ENCODE measurements around the gene CFAP69. TPM values are rescaled to one million over a fixed set of nuclear protein-coding genes. Genes with fewer than 3 reads are reported as not detected.
"Not testable (repeated sequence)": the region's sequence is repeated elsewhere in the genome, so short reads cannot be mapped to it uniquely, and the experiment has no call there.

CFAP69 gene
- total RNA-seq, 1 experiment from 2014 or later, result 15.0 TPM

- intact Hi-C loops (cut with micrococcal nuclease; ENCODE audit: unreplicated experiment), result no loop called here
- no peaks in the 10 kb centered on the region for H3K36me3 ChIP-seq (ENCODE audit: low read depth)
- no peak for TF ChIP-seq EZH2 (IDR thresholded peaks at IDR 0.05; ENCODE audit: low read depth)
- no peak for TF ChIP-seq CTCF (conservative IDR thresholded peaks at IDR 0.05)
- DNase-seq, result no peak
- BruUV-seq (replicated peaks), result no TSS peak
- H3K4me2 ChIP-seq, result no peak overlapping the region
- no peaks in the 10 kb centered on the region for H3K27me3 ChIP-seq (ENCODE audit: insufficient read depth, low read depth)
- no peaks in the 10 kb centered on the region for H3K9me3 ChIP-seq (ENCODE audit: insufficient read depth, low read depth)
- no peaks in the 10 kb centered on the region for H3K9me2 ChIP-seq (ENCODE audit: insufficient read depth)
- CTCF ChIA-PET, result no interaction called here
- POLR2A ChIA-PET (ENCODE audit: unreplicated experiment), result no interaction called here
- no peaks in the 10 kb centered on the region for H3K79me2 ChIP-seq (ENCODE audit: low read depth)
- H3K4me3 ChIP-seq, result no peak overlapping the region
- no peaks in the 10 kb centered on the region for H3K4me1 ChIP-seq (replicated peaks; ENCODE audit: insufficient read depth)
- H4K20me1 ChIP-seq (ENCODE audit: insufficient read depth), result no peaks in the 10 kb centered on the region
- no peaks in the 10 kb centered on the region for H3F3A ChIP-seq (ENCODE audit: insufficient read depth, low read depth)
- H3K27ac ChIP-seq, result no peak overlapping the region
- no peak overlapping the region for H2AFZ ChIP-seq
These were observed 89.3 kb downstream of the CFAP69 start for GRCh38 chr7:90334193-90334843.

GRCh38 chr7:90334926-90335325 is 90.0 kb downstream of the CFAP69 start:
- H3F3A ChIP-seq (ENCODE audit: insufficient read depth, low read depth); H3K9me3 ChIP-seq (ENCODE audit: insufficient read depth, low read depth); H3K4me2 ChIP-seq; H2AFZ ChIP-seq; H3K79me2 ChIP-seq (ENCODE audit: low read depth); POLR2A ChIA-PET (ENCODE audit: unreplicated experiment); H3K27ac ChIP-seq; DNase-seq; H3K4me3 ChIP-seq; BruUV-seq (replicated peaks); H3K36me3 ChIP-seq (ENCODE audit: low read depth); CTCF ChIA-PET; H3K27me3 ChIP-seq (ENCODE audit: insufficient read depth, low read depth); H4K20me1 ChIP-seq (ENCODE audit: insufficient read depth); intact Hi-C loops (cut with micrococcal nuclease; ENCODE audit: unreplicated experiment); H3K4me1 ChIP-seq (replicated peaks; ENCODE audit: insufficient read depth); H3K9me2 ChIP-seq (ENCODE audit: insufficient read depth): not testable (repeated sequence)

- POLR2A ChIA-PET (ENCODE audit: unreplicated experiment), result no interaction called here
- TF ChIP-seq EZH2 (IDR thresholded peaks at IDR 0.05; ENCODE audit: low read depth), result no peak
- no peak for TF ChIP-seq CTCF (conservative IDR thresholded peaks at IDR 0.05)
- no peaks in the 10 kb centered on the region for H3K27me3 ChIP-seq (ENCODE audit: insufficient read depth, low read depth)
- H3K36me3 ChIP-seq (ENCODE audit: low read depth), result no peaks in the 10 kb centered on the region
- CTCF ChIA-PET, result no interaction called here
- no peak overlapping the region for H2AFZ ChIP-seq
- H3K9me3 ChIP-seq (ENCODE audit: insufficient read depth, low read depth), result no peaks in the 10 kb centered on the region
- no TSS peak for BruUV-seq (replicated peaks)
- DNase-seq, result no peak
- no peak overlapping the region for H3K4me2 ChIP-seq
- no peaks in the 10 kb centered on the region for H4K20me1 ChIP-seq (ENCODE audit: insufficient read depth)
- no peak overlapping the region for H3K4me3 ChIP-seq
- no peaks in the 10 kb centered on the region for H3K4me1 ChIP-seq (replicated peaks; ENCODE audit: insufficient read depth)
- no peaks in the 10 kb centered on the region for H3K79me2 ChIP-seq (ENCODE audit: low read depth)
- H3F3A ChIP-seq (ENCODE audit: insufficient read depth, low read depth), result no peaks in the 10 kb centered on the region
- no peaks in the 10 kb centered on the region for H3K9me2 ChIP-seq (ENCODE audit: insufficient read depth)
- intact Hi-C loops (cut with micrococcal nuclease; ENCODE audit: unreplicated experiment), result no loop called here
- no peak overlapping the region for H3K27ac ChIP-seq
These were observed 92.1 kb downstream of the CFAP69 start for GRCh38 chr7:90337106-90337505.

- TF ChIP-seq CTCF (conservative IDR thresholded peaks at IDR 0.05), result no peak
- no peak for TF ChIP-seq EZH2 (IDR thresholded peaks at IDR 0.05; ENCODE audit: low read depth)
- ChIA-PET POLR2A (ENCODE audit: unreplicated experiment) (interaction anchor here (0.6 kb wide), 1 partner anchor 26 kb away, joined by 8 read pairs; no protein-coding TSS in a partner anchor), CTCF (no interaction called here)
- H3K4me3 ChIP-seq, result peak overlapping the region; percentile 94; the same call in 1 of the 2 replicates
- no peaks in the 10 kb centered on the region for H4K20me1 ChIP-seq (ENCODE audit: insufficient read depth)
- intact Hi-C loops (cut with micrococcal nuclease; ENCODE audit: unreplicated experiment), result loop anchor here (5.0 kb wide), 1 partner anchor 37 kb away; no protein-coding TSS in a partner anchor
- peaks cover 3% of the 10 kb centered on the region; the same call in 1 of the 2 replicates for H3F3A ChIP-seq (ENCODE audit: insufficient read depth, low read depth)
- H3K27ac ChIP-seq, result no peak overlapping the region
- H3K4me1 ChIP-seq (replicated peaks; ENCODE audit: insufficient read depth), result 0 out of 2 replicates have a peak, but pooled peaks cover 13% of the 10 kb centered on the region
- no TSS peak for BruUV-seq (replicated peaks)
- H3K27me3 ChIP-seq (ENCODE audit: insufficient read depth, low read depth), result no peaks in the 10 kb centered on the region
- no peaks in the 10 kb centered on the region for H3K9me2 ChIP-seq (ENCODE audit: insufficient read depth)
- H3K79me2 ChIP-seq (ENCODE audit: low read depth), result peaks cover 34% of the 10 kb centered on the region
- no peaks in the 10 kb centered on the region for H3K36me3 ChIP-seq (ENCODE audit: low read depth)
- peak overlapping the region; percentile 99 for H2AFZ ChIP-seq
- DNase-seq, result no peak
- peak overlapping the region; percentile 88 for H3K4me2 ChIP-seq
- no peaks in the 10 kb centered on the region for H3K9me3 ChIP-seq (ENCODE audit: insufficient read depth, low read depth)
These were observed 100.0 kb downstream of the CFAP69 start for GRCh38 chr7:90345016-90345415.

Data from PC-9 (cell line).